NCI-H146 treated with DMSO at 0.1 percent for 48 hours (cell line): ENCODE data around the gene ZNF341.

Experiments
- DNase-seq: peaks from one replicate; lab custom pipeline; 2025; ENCODE audit not compliant: unreplicated experiment; lab: John Stamatoyannopoulos, UW

The ZNF341 gene

DNA sequence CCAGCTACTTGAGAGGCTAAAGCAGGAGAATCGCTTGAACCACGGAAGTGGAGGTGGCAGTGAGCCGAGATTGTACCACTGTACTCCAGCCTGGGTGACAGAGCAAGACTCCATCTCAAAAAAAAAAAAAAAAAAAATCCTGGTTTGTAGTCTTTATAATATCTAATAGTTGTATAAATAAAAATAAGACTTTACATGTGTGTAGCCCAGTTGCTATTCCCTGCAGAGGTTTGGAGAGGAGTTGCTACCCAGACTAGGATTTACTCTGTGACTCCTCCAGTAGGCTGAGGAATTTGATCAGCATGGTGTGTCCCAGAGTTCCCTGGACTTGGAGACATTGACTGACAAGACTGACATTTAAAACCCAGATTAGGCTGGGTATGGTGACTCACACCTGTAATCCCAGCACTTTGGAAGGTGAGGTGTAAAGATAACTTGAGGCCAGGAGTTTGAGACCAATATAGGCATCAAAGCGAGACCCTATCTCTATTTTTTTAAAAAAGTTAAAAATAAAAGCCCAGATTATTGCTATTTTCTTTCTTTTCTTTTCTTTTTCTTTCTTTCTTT lies 89.6 kb downstream of the ZNF341 start:
- DNase-seq = no peak

DNA sequence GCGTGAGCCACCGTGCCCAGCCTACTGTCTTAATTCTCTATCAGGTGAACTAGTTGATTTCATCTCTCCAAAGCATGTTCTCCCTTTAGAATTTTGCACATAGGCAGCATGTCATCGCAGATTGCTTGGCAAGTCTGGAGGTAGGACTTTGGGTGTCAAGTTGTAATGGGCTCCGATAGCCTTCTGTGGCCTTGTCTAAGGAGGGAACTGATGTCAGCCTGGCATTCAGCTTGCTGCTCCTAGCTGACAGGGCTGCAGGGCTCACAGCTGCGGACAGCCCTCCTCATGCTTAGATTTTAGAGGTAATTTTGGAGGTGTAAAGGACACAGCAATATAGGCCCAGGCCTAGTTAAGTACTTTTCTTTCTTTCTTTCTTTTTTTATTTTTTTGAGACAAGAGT lies 90.6 kb downstream of the ZNF341 start:
- DNase-seq = no peak

DNA sequence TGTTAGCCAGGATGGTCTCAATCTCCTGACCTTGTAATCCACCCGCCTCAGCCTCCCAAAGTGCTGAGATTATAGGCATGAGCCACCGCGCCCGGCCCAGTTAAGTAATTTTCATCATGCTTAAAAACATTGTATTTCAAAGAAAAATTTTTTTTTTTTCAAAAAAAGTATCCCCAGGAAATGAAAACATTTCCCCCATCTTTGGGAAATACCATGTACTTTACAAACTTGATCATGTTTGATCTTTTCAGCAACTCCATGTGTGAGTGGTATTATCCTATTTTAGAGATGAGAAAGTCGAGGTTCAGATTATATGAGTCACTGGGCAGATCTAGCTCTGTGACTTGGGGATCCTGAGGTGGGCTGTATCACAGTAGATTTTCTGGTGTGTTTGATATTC lies 91.2 kb downstream of the ZNF341 start:
- DNase-seq = no peak

DNA sequence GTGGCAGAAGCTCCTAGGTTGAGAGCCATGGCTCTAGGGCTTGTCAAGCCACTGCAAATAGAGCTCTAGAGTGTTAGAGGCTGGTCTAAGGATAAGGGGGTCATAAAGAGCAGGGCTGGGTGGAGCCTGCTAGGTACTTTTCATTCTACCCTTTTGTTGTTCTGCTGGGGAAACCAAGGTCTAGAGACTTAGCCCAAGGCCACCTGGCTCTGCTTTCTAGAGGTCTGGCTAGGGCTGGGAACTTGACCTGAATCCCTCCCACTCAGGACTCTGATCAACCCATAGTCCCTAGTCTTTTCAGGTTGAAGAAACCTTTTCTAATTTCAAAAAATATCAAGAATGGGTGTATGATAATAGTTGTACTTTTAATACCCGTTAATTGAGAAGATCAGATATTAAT lies 93.1 kb downstream of the ZNF341 start:
- no peak for DNase-seq

DNA sequence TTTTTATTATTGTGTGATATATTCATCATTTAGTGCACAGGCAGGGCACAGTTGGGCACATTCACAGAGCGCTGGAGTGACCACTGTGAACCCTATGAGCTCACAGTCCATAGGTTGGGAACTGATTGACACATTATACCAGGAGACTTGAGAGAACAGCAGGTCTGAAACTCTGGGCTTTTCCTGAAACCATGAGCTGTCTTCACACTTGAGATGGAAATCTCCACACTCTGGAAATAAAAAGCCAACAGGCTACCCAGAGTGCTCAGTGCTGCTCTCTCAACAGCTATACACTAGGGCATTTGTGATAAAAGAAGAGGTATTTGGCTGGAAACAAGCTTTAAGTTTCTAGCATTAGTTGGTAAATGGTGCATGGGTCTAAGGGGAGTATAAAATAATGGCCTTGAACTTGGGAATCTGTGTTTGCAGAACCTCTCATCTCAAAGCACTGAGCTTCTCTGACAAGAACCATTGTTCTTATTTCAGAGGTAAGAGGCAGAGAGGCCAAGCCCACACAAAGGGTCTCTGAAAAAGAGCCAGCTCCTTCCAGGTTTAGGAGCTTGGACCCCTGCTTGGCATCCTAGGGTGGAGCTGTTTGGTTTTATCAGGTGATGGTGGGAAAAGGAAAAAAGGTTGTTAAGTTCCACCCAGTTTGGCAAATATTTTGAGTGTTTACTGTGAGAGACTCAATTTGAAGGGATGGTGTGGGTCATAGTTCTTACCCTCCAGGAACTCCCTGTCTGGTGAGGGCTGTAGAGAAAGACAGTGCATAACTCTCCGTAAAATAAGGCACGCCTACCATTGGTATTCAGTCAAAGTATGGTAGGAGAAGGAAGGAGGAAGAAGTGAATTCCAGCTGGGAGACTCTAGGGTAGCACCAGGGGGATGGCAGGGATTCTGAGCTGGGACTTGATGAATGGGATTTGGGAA lies 93.8 kb downstream of the ZNF341 start:
- DNase-seq = no peak

DNA sequence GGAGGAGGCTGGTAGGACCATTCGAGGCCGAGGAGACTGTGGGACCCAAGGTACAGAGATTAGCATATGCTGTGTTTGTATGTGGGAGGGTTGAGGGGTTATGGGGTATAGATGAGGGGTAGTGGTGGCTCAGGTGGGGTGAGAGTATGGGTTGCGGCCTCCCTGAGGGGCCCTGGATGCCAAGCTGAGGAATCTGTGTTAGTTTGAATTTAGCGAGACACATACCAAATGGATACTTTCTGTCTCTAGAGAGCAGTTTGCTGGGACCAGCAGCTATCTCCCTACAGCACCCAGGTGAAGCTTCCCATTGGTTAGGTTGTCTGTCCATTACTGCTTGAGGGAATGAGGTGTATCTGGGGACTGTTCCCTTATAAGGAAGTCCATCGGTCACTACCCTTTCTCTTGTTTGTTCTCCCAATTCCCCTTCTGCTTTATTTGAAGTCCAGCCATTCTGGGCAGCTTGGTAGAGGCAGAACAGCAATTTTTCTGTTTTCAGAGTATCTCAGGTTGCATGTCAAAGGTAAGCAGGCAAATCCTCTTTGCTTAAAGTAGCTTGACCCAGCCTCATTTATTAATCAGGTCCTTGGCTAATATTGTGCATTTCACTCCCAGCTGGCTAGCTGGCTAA lies 94.6 kb downstream of the ZNF341 start:
- DNase-seq = peak; percentile 24

DNA sequence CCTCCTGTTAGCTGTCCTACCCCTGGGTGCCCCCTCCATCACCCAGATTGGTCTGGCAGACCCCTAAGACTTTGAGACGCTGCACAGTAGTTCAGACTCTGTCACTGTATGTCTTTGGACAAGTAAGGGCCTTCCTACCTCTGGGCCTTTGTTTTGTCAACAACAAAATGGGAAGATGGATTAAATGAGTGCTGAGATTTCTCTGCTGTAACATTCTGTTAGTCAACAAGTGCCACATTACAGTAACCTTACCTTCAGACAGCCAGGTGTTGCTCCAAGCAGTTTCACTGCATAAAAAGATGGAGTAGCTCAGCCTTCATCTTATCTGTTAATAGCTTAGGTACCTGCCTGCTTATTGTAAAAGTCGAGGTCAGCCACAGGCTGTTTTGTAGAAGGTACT lies 95.3 kb downstream of the ZNF341 start:
- DNase-seq = no peak

DNA sequence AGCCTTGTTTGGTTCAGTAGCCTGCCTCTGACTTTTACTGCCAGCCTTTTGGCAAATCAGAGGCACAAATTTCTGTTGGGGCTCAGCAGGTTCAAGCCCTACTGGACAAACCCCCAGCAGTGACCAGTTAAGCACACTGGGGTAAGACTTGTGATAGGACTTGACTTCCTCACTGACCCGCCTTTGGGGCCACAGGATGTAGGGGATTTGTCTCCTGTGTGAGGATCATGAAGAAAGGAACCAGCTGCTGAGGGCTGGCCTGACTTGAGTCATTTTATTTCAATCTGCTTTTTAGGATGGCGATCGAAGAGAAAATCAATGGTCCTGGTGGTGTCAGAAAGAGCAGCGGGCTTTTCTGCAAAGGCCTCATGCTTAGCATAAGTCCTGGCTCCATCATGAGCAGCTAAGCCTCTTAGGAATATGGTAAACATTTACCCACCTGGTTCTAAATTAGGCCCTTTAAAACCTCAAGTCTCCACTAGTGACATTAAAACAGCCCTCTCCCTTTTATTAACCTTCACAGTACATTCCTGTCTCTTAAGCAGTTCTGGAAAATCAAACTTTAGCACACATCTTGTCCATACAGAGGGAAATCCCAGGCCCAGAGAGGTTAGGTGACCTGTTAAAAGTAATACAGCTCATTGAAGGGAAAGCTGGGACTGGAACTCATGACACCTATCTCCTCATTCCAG lies 96.0 kb downstream of the ZNF341 start:
- no peak for DNase-seq

DNA sequence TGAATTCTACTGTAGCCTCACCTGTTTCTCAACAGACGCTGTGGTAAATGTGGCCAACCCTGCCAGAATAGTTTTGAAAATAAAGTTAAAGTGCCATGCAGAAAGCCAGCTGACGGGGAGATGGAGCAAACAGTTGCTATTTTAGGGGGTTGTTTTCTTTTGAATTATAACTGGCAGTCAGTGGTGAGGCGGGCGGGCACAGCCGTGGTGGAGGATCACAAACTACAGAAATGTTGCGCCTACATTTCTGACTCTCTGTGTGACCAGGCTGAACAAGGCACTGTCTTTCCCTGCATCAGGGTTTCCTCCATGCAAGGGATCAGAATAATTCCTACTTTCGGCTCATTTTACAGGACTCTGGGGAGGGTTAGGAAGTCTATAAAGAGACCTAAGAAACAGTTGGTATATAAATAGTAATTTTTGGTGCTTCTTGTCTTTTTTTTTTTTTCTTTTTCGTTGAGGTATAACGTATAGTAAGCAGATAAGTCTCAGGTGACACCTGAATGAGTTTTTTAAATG lies 96.6 kb downstream of the ZNF341 start:
- no peak for DNase-seq

- no peak for DNase-seq
Measured at GRCh38 chr20:33828967-33829560, 97.3 kb downstream of the ZNF341 start.

DNA sequence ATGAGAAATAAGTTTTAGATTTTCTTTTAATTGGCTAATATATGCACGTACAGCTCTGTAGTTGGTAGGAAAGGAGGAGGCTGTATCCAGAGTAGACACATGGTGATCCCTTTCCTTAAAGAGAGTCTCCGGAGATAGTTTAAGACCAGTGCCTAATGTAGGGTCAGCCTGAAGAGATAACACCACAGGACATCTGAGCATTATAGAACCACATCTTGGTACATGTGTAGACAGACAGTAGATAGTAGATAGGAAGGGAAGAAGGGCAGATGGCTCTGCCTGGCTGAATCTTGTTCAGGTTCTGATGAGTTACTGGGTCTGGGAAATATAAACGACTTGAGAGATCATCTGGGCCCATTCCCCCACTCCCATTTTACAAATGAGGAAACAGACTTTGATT lies 97.8 kb downstream of the ZNF341 start:
- DNase-seq = no peak

DNA sequence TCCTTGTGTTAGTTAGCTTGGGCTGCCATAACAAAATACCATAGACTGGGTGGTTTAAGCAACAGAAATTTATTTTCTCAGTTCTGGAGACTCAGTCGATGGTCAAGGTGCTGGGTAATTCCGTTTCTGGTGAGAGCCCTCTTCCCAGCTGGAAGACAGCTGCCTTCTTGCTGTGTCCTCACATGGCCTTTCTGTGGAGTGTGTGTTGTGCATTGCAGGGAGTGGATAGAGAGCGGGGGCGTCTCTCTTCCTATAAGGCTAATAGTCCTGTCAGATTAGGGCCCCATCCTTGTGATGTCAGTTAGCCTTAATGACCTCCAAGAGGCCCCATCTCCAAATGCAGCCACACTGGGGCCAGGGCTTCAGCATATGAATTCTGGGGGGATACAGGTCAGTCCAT lies 98.6 kb downstream of the ZNF341 start:
- no peak for DNase-seq

GRCh38 chr20:33832103-33832804 lies 100.5 kb downstream of the ZNF341 start:
- DNase-seq = no peak

DNA sequence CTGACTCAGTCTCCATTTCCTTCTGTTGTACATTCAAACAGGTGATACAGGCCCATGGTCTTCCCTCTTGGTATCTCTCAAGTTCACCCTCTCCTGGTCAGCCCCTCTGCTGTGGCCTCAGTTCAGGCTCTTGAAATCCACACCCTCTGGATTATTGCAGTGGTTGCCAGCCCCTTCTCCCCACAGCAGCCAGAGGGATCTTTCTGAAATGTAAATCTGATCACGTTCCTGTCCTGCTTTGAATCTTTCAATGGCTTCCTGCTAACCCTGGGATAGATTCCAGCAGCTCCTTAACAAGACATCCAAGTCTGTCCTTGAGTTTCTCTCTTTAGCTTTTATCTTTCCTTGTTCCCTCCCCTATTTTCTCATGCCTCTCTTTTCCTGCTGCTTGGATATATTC lies 101.5 kb downstream of the ZNF341 start:
- DNase-seq = no peak

- no peak for DNase-seq
Measured at GRCh38 chr20:33835615-33836172, 103.9 kb downstream of the ZNF341 start.

- DNase-seq = no peak
Measured at GRCh38 chr20:33836277-33836676, 104.5 kb downstream of the ZNF341 start.

GRCh38 chr20:33837096-33837830 lies 105.5 kb downstream of the ZNF341 start:
- no peak for DNase-seq

DNA sequence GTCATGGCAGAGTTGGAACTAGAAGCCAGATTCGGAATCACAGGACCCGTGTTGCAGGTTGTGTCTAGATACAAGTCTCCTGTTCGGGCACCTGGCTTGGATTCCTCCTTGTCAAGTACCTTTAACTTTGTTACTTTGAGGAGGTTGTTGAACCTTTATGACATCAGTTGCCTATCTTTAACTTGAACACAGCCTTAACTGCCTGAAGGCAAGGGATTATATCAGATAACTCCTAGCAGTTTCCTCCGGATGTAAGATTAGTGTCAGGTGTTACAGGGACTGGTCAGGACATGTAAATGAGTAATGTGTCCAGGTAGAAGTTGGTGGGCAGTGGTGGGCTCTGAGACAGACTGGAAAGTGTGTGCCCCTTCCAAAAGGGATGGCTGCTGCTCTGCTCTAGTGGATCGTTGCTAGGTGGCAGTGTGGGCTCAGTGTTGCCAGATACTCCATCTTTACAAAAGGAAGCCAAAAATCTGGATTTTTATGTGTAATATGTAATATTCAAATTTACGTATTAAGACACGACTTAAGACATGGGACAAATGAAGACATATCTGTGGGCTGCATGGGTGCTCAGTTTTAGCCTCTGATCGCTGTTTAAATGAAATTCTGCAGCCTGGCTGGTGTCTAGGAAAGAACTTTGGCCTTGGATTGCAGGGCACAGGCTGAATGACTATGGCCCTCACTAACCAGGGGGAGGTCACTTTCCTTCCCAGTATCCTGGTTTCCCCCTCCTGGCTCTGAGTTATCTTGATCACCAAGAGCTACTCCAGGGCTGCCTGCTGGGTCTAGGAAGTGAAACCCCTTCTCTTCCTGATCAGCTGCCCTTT lies 106.5 kb downstream of the ZNF341 start:
- no peak for DNase-seq
